ENCODE data around the gene YIPF4. TPM values are rescaled to one million over a fixed set of nuclear protein-coding genes. Genes with fewer than 3 reads are reported as not detected.

Gene YIPF4
- polyA plus RNA-seq (6.7 to 22.7 TPM (median 11.1 TPM) in 3 replicates), polyA minus RNA-seq (1.1 to 11.6 TPM (median 4.1 TPM) in 3 replicates)
- polyA plus RNA-seq (2011; ENCODE audit: low read depth): 12.1 TPM
- polyA plus RNA-seq (2011; cell fraction: cytosol; rRNA removed): 8.2 and 12.6 TPM in 2 replicates
- 7.6 and 13.8 TPM in 2 replicates for polyA plus RNA-seq (2011; cell fraction: nucleus; rRNA removed)
- 16.5 and 41.9 TPM in 2 replicates for polyA plus RNA-seq (2012; ENCODE audit: low replicate concordance)
- 5.6 TPM for polyA minus RNA-seq (2011; cell fraction: cytosol; rRNA and poly(A)+ RNA removed)
- polyA minus RNA-seq (2011; cell fraction: nucleus; rRNA and poly(A)+ RNA removed): 5.0 and 6.7 TPM in 2 replicates

DNA sequence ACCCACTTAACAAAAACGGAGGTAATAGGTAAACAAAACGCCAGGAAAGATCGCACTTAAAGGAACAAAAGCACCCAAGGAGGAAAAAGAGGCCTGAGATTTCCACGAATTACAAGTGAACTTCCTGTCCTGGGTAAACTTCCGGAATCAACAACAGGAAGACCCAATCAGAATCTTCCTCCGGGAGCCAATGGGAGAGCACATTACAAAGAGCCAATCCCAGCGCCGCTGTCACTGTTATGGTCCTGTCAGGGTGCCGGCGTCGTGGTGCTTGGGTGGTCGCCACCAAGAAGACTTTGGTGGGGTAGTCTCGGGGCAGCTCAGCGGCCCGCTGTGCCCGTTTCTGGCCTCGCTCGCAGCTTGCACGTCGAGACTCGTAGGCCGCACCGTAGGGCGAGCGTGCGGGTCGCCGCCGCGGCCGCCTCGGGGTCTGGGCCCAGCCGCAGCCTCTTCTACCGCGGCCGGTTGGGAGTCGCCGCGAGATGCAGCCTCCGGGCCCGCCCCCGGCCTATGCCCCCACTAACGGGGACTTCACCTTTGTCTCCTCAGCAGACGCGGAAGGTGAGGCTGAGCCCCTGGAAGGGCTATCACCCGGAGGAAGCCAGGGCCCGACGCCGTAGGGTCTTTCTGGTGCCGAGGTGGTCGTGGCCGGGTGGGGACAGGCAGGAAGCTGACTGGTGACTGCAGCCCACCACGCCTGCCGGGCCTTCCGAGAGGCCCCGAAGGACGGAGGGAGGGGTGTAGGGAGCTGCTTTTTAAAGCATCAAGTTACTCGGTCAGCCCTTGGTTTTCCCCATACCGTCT, at the start of gene YIPF4:
Gene YIPF4, plus strand, starts transcription at position 231 of the 804 bp plus-strand sequence. Its CDS starts 252 bp downstream, at position 483.
- FAIRE-seq: peak; percentile 84

DNA sequence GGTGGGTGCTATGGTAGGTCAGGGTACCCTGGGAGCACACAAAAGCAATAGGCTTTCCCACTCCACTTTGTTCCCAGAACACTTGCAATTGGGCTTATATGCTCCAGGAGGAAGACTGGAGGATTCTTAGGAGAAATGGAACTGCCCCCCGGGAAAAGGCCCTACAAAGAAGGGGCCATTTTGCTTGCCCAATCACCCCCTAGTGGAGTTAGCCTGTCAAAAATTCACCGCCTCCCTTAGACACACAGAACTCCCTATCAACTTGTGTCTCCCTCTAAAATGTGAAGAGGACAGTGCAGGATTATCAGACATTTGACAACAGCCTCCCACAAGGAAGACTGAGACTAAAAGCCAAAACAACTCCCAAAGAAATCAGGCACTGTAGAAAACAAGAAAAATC, 49.5 kb upstream of the YIPF4 start:
- Histone ChIP-seq H2AFZ (ENCODE audit: control insufficient read depth, low read length) (no peak overlapping the region), H3K9ac (ENCODE audit: control insufficient read depth, extremely low read depth, insufficient read depth, low read length) (no peak overlapping the region), H3K9me3 (ENCODE audit: control insufficient read depth, low read depth, low read length) (no peaks in the 10 kb centered on the region), H3K4me1 (ENCODE audit: control insufficient read depth, extremely low read depth, insufficient read depth, low read length) (no peaks in the 10 kb centered on the region), H3K9me1 (ENCODE audit: control insufficient read depth, extremely low read depth, insufficient read depth, low read length) (no peaks in the 10 kb centered on the region), H4K20me1 (ENCODE audit: control insufficient read depth, extremely low read depth, insufficient read depth, low read length) (no peaks in the 10 kb centered on the region), H3K79me2 (ENCODE audit: control insufficient read depth, insufficient read depth, low read length) (no peaks in the 10 kb centered on the region), H3K36me3 (ENCODE audit: control insufficient read depth in 2 of 2, extremely low read depth in 1 of 2, insufficient read depth in 2 of 2, low read length in 2 of 2) (peaks cover 0 to 4% of the 10 kb centered on the region in 2 experiments), H3K27ac (ENCODE audit: control insufficient read depth, insufficient read depth, low read length) (no peak overlapping the region), H3K4me3 (ENCODE audit: control insufficient read depth in 2 of 3, extremely low read depth in 1 of 3, insufficient read depth in 2 of 3, low read depth in 1 of 3, low read length in 3 of 3) (no peak overlapping the region), H3K27me3 (ENCODE audit: control insufficient read depth, extremely low read depth, insufficient read depth, low read length) (no peaks in the 10 kb centered on the region), H3K4me2 (ENCODE audit: control insufficient read depth, extremely low read depth, insufficient read depth, low read depth, low read length) (no peak overlapping the region)
- TF ChIP-seq, protein P1, sequence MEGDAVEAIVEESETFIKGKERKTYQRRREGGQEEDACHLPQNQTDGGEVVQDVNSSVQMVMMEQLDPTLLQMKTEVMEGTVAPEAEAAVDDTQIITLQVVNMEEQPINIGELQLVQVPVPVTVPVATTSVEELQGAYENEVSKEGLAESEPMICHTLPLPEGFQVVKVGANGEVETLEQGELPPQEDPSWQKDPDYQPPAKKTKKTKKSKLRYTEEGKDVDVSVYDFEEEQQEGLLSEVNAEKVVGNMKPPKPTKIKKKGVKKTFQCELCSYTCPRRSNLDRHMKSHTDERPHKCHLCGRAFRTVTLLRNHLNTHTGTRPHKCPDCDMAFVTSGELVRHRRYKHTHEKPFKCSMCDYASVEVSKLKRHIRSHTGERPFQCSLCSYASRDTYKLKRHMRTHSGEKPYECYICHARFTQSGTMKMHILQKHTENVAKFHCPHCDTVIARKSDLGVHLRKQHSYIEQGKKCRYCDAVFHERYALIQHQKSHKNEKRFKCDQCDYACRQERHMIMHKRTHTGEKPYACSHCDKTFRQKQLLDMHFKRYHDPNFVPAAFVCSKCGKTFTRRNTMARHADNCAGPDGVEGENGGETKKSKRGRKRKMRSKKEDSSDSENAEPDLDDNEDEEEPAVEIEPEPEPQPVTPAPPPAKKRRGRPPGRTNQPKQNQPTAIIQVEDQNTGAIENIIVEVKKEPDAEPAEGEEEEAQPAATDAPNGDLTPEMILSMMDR (optimal IDR thresholded peaks at IDR 0.05 in 1 of 3, IDR thresholded peaks at IDR 0.05 in 1 of 3, conservative IDR thresholded peaks at IDR 0.05 in 1 of 3; ENCODE audit: extremely low read depth in 1 of 3, insufficient read depth in 2 of 3, low read length in 3 of 3): no peak
- no peak for TF ChIP-seq EZH2 (IDR thresholded peaks at IDR 0.05; ENCODE audit: low read length)
- dilution Hi-C loops (cut with MboI; ENCODE audit: extremely low pct_ligation_motif_present, low sequenced_read_pairs): no loop called here
- FAIRE-seq (no peak), DNase-seq (ENCODE audit: low read depth, low spot score) (no peak)

More for the DNA sequence above, at the start of gene YIPF4:
- Histone ChIP-seq H3K27me3 (ENCODE audit: control insufficient read depth, extremely low read depth, insufficient read depth, low read length) (no peaks in the 10 kb centered on the region), H3K79me2 (ENCODE audit: control insufficient read depth, insufficient read depth, low read length) (peaks cover 34% of the 10 kb centered on the region), H2AFZ (ENCODE audit: control insufficient read depth, low read length) (peak within 1 kb of the TSS; percentile 96), H3K4me1 (ENCODE audit: control insufficient read depth, extremely low read depth, insufficient read depth, low read length) (peaks cover 8% of the 10 kb centered on the region), H3K4me3 (ENCODE audit: control insufficient read depth in 2 of 3, extremely low read depth in 1 of 3, insufficient read depth in 2 of 3, low read depth in 1 of 3, low read length in 3 of 3) (peak within 1 kb of the TSS; percentile 68 to 99 (median 97)), H3K9ac (ENCODE audit: control insufficient read depth, extremely low read depth, insufficient read depth, low read length) (peak within 1 kb of the TSS; percentile 99), H3K4me2 (ENCODE audit: control insufficient read depth, extremely low read depth, insufficient read depth, low read depth, low read length) (peak within 1 kb of the TSS; percentile 90), H3K36me3 (ENCODE audit: control insufficient read depth in 2 of 2, extremely low read depth in 1 of 2, insufficient read depth in 2 of 2, low read length in 2 of 2) (no peaks in the 10 kb centered on the region), H4K20me1 (ENCODE audit: control insufficient read depth, extremely low read depth, insufficient read depth, low read length) (no peaks in the 10 kb centered on the region), H3K9me3 (ENCODE audit: control insufficient read depth, low read depth, low read length) (no peaks in the 10 kb centered on the region), H3K9me1 (ENCODE audit: control insufficient read depth, extremely low read depth, insufficient read depth, low read length) (no peaks in the 10 kb centered on the region), H3K27ac (ENCODE audit: control insufficient read depth, insufficient read depth, low read length) (peak within 1 kb of the TSS; percentile 93)
- DNase-seq (ENCODE audit: low read depth, low spot score): peak; percentile 41
- TF ChIP-seq, protein P1 (optimal IDR thresholded peaks at IDR 0.05 in 1 of 3, IDR thresholded peaks at IDR 0.05 in 1 of 3, conservative IDR thresholded peaks at IDR 0.05 in 1 of 3; ENCODE audit: extremely low read depth in 1 of 3, insufficient read depth in 2 of 3, low read length in 3 of 3): no peak
- dilution Hi-C loops (cut with MboI; ENCODE audit: extremely low pct_ligation_motif_present, low sequenced_read_pairs): no loop called here

All from keratinocyte (primary cell).